ENCODE measurements around the gene GPR18.

DNA sequence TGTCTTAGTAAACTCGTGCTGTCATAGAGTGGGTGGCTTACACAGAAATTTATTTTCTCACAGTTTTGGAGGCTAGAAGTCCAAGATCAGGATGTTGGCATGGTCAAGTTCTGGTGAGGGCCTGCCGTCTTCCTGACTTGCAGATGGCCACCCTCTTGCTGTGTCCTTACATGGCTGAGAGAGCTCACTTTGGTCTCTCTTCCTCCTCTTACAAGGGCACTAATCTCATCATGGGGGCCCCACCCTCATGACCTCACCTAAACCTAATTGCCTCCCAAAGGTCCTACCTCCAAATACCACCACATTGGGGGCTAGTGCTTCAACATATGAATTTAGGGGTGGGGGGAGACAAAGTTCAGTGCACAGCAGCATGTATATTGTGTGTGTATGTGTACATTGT is 14.3 kb upstream of the GPR18 start:
- TF ChIP-seq, protein P1, sequence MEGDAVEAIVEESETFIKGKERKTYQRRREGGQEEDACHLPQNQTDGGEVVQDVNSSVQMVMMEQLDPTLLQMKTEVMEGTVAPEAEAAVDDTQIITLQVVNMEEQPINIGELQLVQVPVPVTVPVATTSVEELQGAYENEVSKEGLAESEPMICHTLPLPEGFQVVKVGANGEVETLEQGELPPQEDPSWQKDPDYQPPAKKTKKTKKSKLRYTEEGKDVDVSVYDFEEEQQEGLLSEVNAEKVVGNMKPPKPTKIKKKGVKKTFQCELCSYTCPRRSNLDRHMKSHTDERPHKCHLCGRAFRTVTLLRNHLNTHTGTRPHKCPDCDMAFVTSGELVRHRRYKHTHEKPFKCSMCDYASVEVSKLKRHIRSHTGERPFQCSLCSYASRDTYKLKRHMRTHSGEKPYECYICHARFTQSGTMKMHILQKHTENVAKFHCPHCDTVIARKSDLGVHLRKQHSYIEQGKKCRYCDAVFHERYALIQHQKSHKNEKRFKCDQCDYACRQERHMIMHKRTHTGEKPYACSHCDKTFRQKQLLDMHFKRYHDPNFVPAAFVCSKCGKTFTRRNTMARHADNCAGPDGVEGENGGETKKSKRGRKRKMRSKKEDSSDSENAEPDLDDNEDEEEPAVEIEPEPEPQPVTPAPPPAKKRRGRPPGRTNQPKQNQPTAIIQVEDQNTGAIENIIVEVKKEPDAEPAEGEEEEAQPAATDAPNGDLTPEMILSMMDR (IDR thresholded peaks at IDR 0.05), result no peak
- TF ChIP-seq POLR2A (IDR thresholded peaks at IDR 0.05), result no peak
- no peak for TF ChIP-seq EP300 (IDR thresholded peaks at IDR 0.05)
